HFF-Myc (cell line): ENCODE results near the gene WDR59.

ENCODE experiments used
- DNase-seq: peaks from one replicate; pipeline ENCODE4 v3.0.0-alpha.2; 2011; ENCODE audit warnings: low read depth; ENCODE audit errors: extremely low read depth
- H3K4me3 ChIP-seq: replicated peaks from 2 replicates; pipeline ENCODE4 v1.5.1; 2011; ENCODE audit warnings: low read depth, mild to moderate bottlenecking, control low read depth, low read length
- TF ChIP-seq, protein P1 (sequence below): IDR thresholded peaks from 2 replicates; pipeline ENCODE4 v1.5.1; 2012; ENCODE audit warnings: mild to moderate bottlenecking, low read depth, low read length, control low read depth; ENCODE audit errors: missing control alignments

Gene WDR59

DNA sequence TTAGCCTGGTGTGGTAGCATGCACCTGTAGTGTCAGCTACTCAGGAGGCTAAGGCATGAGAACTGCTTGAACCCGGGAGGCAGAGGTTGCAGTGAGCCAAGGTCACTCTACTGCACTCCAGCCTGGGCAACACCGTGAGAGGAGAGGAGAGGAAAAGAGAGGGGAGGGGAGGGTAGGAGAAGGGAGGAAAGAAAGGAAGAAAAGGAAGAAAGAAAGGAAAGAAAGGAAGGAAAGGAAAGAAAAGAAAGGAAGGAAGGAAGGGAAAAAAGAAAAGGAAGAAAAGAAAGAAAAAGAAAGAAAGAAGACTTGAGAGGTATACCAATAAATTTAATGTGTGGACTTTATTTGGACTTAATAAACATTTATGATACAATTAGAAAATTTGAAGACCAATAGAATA is 143.5 kb downstream of the WDR59 start:
- no peak overlapping the region for H3K4me3 ChIP-seq
- DNase-seq, result no peak
- TF ChIP-seq, protein P1, sequence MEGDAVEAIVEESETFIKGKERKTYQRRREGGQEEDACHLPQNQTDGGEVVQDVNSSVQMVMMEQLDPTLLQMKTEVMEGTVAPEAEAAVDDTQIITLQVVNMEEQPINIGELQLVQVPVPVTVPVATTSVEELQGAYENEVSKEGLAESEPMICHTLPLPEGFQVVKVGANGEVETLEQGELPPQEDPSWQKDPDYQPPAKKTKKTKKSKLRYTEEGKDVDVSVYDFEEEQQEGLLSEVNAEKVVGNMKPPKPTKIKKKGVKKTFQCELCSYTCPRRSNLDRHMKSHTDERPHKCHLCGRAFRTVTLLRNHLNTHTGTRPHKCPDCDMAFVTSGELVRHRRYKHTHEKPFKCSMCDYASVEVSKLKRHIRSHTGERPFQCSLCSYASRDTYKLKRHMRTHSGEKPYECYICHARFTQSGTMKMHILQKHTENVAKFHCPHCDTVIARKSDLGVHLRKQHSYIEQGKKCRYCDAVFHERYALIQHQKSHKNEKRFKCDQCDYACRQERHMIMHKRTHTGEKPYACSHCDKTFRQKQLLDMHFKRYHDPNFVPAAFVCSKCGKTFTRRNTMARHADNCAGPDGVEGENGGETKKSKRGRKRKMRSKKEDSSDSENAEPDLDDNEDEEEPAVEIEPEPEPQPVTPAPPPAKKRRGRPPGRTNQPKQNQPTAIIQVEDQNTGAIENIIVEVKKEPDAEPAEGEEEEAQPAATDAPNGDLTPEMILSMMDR, result no peak

DNA sequence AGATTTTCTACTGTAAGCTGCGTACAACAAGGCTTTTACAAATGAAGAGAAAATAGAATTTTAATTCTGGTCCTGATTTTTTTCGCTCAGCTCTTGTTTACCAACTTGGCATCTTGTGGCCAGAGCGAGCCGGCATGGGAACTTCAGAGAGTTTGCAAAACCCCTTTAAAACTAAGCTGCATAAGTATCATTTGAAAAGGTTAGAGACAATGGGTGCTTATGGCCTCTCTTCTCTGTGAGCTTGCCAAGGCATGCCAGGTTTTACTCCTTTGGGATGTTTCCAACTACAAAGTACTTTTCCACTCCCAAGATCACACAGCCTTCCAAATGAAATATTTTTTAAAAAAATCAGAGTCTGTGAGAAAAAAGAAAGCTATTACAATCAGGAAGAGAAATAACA is 147.9 kb downstream of the WDR59 start:
- DNase-seq, result no peak
- TF ChIP-seq, protein P1, result no peak
- no peak overlapping the region for H3K4me3 ChIP-seq

DNA sequence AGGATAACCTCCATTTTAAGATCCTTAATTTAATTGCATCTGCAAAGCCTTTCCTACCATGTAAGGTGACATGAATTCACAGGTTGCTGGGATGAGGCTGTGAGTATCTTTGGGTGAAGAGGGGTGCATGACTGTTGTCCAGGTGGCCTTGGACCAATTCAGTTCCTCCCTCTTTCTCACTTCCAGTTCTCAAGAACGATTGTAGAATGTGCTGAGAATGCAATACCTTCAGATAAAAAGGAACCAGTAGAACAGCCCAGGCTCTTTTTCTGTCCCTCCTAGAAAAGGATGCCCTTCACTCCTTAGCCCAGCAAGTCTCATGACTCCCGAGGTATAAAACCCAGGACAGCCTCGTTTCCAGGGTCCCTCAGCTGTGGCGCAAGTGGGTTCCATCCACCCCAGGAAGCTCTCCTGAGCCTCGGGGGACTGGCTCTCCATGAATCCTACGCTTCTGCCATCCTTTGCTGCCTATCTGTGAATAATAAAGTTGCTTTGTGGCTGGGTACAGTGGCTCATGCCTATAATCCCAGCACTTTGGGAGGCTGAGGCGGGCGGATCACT is 148.7 kb downstream of the WDR59 start:
- DNase-seq, result no peak
- TF ChIP-seq, protein P1, result no peak
- no peak overlapping the region for H3K4me3 ChIP-seq

DNA sequence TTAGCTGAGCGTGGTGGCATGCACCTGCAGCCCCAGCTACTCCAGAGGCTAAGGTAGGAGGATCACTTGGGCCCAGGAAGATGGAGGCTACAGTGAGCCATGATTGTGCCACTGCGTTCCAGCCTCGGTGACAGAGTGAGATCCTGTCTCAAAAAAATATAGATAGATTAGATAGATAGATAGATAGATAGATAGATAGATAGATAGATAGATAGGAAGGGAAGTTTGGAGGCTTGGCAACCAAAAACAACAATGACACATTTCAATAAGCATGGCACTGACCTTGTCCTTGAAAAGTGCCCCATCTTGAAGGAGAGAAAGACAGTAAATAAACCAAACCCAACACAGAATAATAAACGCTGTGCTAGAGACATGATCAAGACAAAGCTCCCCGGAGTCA is 152.7 kb downstream of the WDR59 start:
- DNase-seq, result no peak
- H3K4me3 ChIP-seq, result no peak overlapping the region
- TF ChIP-seq, protein P1, result no peak

DNA sequence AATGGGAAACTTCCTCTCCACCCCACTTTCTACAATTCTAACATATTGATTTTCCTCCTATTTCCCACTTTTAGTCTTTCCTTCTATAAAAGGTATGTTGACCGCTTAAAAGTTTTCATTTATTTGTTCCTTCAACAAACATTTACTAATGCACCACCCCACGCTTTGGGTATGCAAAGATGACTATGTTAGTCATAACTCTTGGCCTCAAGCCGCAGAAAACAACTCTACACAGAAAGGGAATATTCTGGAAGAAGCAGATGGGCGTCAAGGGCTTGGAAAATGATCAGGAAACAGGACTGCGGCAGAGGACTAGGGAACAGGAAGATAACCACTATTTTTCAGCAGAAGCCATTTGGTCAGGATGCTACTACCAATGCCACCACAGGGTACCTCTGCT is 153.5 kb downstream of the WDR59 start:
- no peak overlapping the region for H3K4me3 ChIP-seq
- TF ChIP-seq, protein P1, result no peak
- DNase-seq, result no peak

DNA sequence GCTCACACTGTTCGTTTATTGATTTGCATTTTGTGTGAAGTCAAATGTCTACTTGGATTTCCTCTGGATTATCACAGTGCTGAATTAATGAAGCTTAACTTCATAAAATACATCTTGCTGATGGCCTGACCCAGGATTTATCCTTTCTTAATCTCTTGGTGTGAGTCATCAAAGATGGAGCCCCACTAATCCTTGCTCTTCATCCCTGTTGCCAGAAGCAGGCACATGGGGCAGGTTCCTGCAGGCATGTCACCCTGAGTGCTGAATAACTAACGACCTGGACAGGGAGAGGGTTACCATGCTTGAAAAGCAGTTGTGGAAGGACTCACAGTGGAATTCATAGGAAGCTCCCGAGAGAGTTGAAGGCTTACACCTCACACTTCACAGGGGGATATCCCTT is 154.3 kb downstream of the WDR59 start:
- TF ChIP-seq, protein P1, result no peak
- DNase-seq, result no peak
- H3K4me3 ChIP-seq, result no peak overlapping the region

DNA sequence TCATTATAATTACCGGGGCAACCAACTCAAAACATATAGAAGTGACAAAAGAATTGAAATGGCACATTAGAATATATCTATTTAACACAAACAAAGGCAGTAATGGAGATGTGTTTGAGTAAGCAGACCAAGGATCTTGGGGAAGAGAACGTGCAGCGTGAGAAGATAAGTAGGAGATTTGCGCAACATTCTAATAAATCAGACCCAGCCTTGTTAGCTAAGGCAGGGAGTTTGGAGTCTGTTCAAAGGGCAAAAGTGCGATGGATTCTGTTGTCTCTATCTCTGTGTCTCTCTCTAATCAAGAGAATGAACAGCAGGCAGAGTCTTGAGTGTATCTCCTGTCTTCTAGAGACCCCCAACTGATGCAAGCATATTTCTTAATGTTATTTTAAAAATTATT is 155.3 kb downstream of the WDR59 start:
- no peak overlapping the region for H3K4me3 ChIP-seq
- no peak for DNase-seq
- TF ChIP-seq, protein P1, result no peak
